ENCODE data around the gene GRM8. TPM values are rescaled to one million over a fixed set of nuclear protein-coding genes. Genes with fewer than 3 reads are reported as not detected.

The GRM8 gene
- total and polyA plus RNA-seq, 10 of the 15 experiments (the other 5 are each of a cell fraction or from before 2014, with no cell fraction given): 0.33 to 7.1 (median 0.45) TPM; not detected in 2

- Histone ChIP-seq H3K4me2 (ENCODE audit: control insufficient read depth, insufficient read depth) (no peak overlapping the region), H3K36me3 (ENCODE audit: control insufficient read depth in 2 of 2, insufficient read depth in 2 of 2, low read length in 1 of 2) (no peaks in the 10 kb centered on the region), H3K79me2 (ENCODE audit: control insufficient read depth, insufficient read depth, low read length) (no peaks in the 10 kb centered on the region), H3K27me3 (replicated peaks in 1 of 2; ENCODE audit: control insufficient read depth in 2 of 2, insufficient read depth in 2 of 2, low read length in 1 of 2) (no peaks in the 10 kb centered on the region), H3K4me3 (no peak overlapping the region), H3K9me3 (replicated peaks; ENCODE audit: control insufficient read depth, insufficient read depth, low read length) (peaks cover 7% of the 10 kb centered on the region; the same call in 2 of the 3 replicates), H4K20me1 (ENCODE audit: control insufficient read depth, insufficient read depth) (no peaks in the 10 kb centered on the region), H3K27ac (ENCODE audit: control insufficient read depth, insufficient read depth) (no peak overlapping the region), H3K9ac (ENCODE audit: control insufficient read depth, insufficient read depth, low read length) (no peak overlapping the region), H3K4me1 (ENCODE audit: control insufficient read depth, insufficient read depth, low read length) (peaks cover 15% of the 10 kb centered on the region), H2AFZ (ENCODE audit: control insufficient read depth, low read depth, low read length) (no peak overlapping the region)
- 78% methylated on average over 3 of the region's 3 CpGs for WGBS (ENCODE audit: insufficient coverage, insufficient replicate concordance, low lambda C conversion rate, missing lambda C conversion rate)
- ChIA-PET SMC1A (ENCODE audit: uncharacterized antibody, unreplicated experiment) (interaction anchor here (1.0 to 1.3 kb wide), 3 partner anchors 9 to 31 kb away, joined by 3 to 4 read pairs (median 3); no protein-coding TSS in a partner anchor), RAD21 (ENCODE audit: unreplicated experiment) (interaction anchor here (0.9 kb wide), 1 partner anchor 11 kb away, joined by 3 read pairs; no protein-coding TSS in a partner anchor), POLR2A (no interaction called here), CTCF (interaction anchor here (1.1 to 1.5 kb wide), 3 partner anchors 14 to 31 kb away, joined by 3 to 6 read pairs (median 4); no protein-coding TSS in a partner anchor)
- no TSS peak for BruUV-seq (replicated peaks)
- FAIRE-seq: no peak
- no peak for DNase-seq (ENCODE audit: low read depth, low spot score)
- TF ChIP-seq USF1 (IDR thresholded peaks at IDR 0.05; ENCODE audit: borderline replicate concordance, extremely low read length, insufficient read depth, low read depth, low read length): no peak
- in situ Hi-C loops (cut with MboI) (no loop called here), intact Hi-C loops (cut with micrococcal nuclease; ENCODE audit: unreplicated experiment) (no loop called here)
- ATAC-seq: no peak
These were observed 809.8 kb downstream of the GRM8 start for GRCh38 chr7:126442908-126443307.

- 50% methylated on average over 2 of the region's 2 CpGs for WGBS (ENCODE audit: insufficient coverage, insufficient replicate concordance, low lambda C conversion rate, missing lambda C conversion rate)
- intact Hi-C loops (cut with micrococcal nuclease; ENCODE audit: unreplicated experiment): no loop called here
- Histone ChIP-seq H3K36me3 (ENCODE audit: control insufficient read depth in 2 of 2, insufficient read depth in 2 of 2, low read length in 1 of 2) (no peaks in the 10 kb centered on the region), H3K4me1 (ENCODE audit: control insufficient read depth, insufficient read depth, low read length) (peaks cover 4% of the 10 kb centered on the region; the same call in 1 of the 2 replicates), H3K4me2 (ENCODE audit: control insufficient read depth, insufficient read depth) (no peak overlapping the region), H3K27me3 (replicated peaks in 1 of 2; ENCODE audit: control insufficient read depth in 2 of 2, insufficient read depth in 2 of 2, low read length in 1 of 2) (no peaks in the 10 kb centered on the region), H3K9ac (ENCODE audit: control insufficient read depth, insufficient read depth, low read length) (no peak overlapping the region), H4K20me1 (ENCODE audit: control insufficient read depth, insufficient read depth) (no peaks in the 10 kb centered on the region), H3K9me3 (replicated peaks; ENCODE audit: control insufficient read depth, insufficient read depth, low read length) (peaks cover 4% of the 10 kb centered on the region; the same call in 2 of the 3 replicates), H3K27ac (ENCODE audit: control insufficient read depth, insufficient read depth) (no peak overlapping the region), H3K4me3 (no peak overlapping the region), H3K79me2 (ENCODE audit: control insufficient read depth, insufficient read depth, low read length) (no peaks in the 10 kb centered on the region), H2AFZ (ENCODE audit: control insufficient read depth, low read depth, low read length) (no peak overlapping the region; the same call in 1 of the 2 replicates)
- SMC1A ChIA-PET (ENCODE audit: uncharacterized antibody, unreplicated experiment): interaction anchor here (1.3 kb wide), 1 partner anchor 30 kb away, joined by 4 read pairs; no protein-coding TSS in a partner anchor
- FAIRE-seq (no peak), DNase-seq (ENCODE audit: low read depth, low spot score) (no peak), ATAC-seq (no peak)
- in situ Hi-C loops (cut with MboI): no loop called here
- POLR2A ChIA-PET: no interaction called here
- TF ChIP-seq CREM (IDR thresholded peaks at IDR 0.05; ENCODE audit: low read depth): no peak
- TF ChIP-seq EED (IDR thresholded peaks at IDR 0.05; ENCODE audit: low read depth): no peak
- TF ChIP-seq MYC (IDR thresholded peaks at IDR 0.05; ENCODE audit: insufficient read depth, insufficient read length, insufficient replicate concordance, low read length, severe bottlenecking): no peak
- no peak for TF ChIP-seq MAX (IDR thresholded peaks at IDR 0.05; ENCODE audit: low read depth, low read length)
- TF ChIP-seq BCLAF1 (IDR thresholded peaks at IDR 0.05): no peak
- TF ChIP-seq CHD2 (IDR thresholded peaks at IDR 0.05; ENCODE audit: borderline replicate concordance, low read depth, low read length): no peak
- TF ChIP-seq IRF3 (IDR thresholded peaks at IDR 0.05): no peak
- BruUV-seq (replicated peaks): no TSS peak
- RAD21 ChIA-PET (ENCODE audit: unreplicated experiment): interaction anchor here (0.8 to 1.0 kb wide), 2 partner anchors 9 to 15 kb away, joined by 4 to 6 read pairs; no protein-coding TSS in a partner anchor
- CTCF ChIA-PET: interaction anchor here (1.5 kb wide), 1 partner anchor 16 kb away, joined by 6 read pairs; no protein-coding TSS in a partner anchor
These were observed 811.0 kb downstream of the GRM8 start for GRCh38 chr7:126441745-126442144.

All from GM12878 (cell line).